ENCODE measurements around the gene ABCB11. TPM values are rescaled to one million over a fixed set of nuclear protein-coding genes. Genes with fewer than 3 reads are reported as not detected.

Gene ABCB11
- total and polyA plus RNA-seq, 2 donors (not counting 1 experiment from before 2014, with no cell fraction given) = not detected

GRCh38 chr2:168981651-168982050 is 49.5 kb downstream of the ABCB11 start:
- H3K27me3 ChIP-seq (replicated peaks in 1 of 4; ENCODE audit: control extremely low read depth in 1 of 4, control insufficient read depth in 3 of 4, insufficient read depth in 4 of 4, low read length in 3 of 4) = no peaks in the 10 kb centered on the region
- DNase-seq = no peak
- intact Hi-C loops (cut with micrococcal nuclease) = no loop called here
- no peaks in the 10 kb centered on the region for H4K20me1 ChIP-seq (ENCODE audit: control insufficient read depth, insufficient read depth, low read length, poor library complexity, severe bottlenecking)
- WGBS (ENCODE audit: insufficient coverage) = no CpG with 5 or more reads among the region's 3 CpGs
- TF ChIP-seq CTCF (IDR thresholded peaks at IDR 0.05) (no peak), EZH2 (IDR thresholded peaks at IDR 0.05; ENCODE audit: borderline replicate concordance, insufficient read depth, low read depth, low read length, poor library complexity, severe bottlenecking) (no peak)
- H3K4me3 ChIP-seq (ENCODE audit: control extremely low read depth in 1 of 5, extremely low read depth in 1 of 5, insufficient read depth in 1 of 5, low read depth in 2 of 5, low read length in 4 of 5) = no peak overlapping the region
- no peaks in the 10 kb centered on the region for H3K36me3 ChIP-seq (replicated peaks in 1 of 2; ENCODE audit: control extremely low read depth in 1 of 2, control insufficient read depth in 1 of 2, extremely low read depth in 1 of 2, insufficient read depth in 2 of 2, low read length in 1 of 2)
- Mint-ChIP-seq H3K27ac (no peak overlapping the region), H3K27me3 (no peaks in the 10 kb centered on the region), H3K4me3 (no peak overlapping the region), H3K4me1 (no peaks in the 10 kb centered on the region), H3K9me3 (ENCODE audit: insufficient read depth) (no peaks in the 10 kb centered on the region)
- ChIA-PET CTCF (no interaction called here), POLR2A (no interaction called here)
- no peak overlapping the region for H3K9ac ChIP-seq (ENCODE audit: low read length)
- no peak for ATAC-seq (ENCODE audit: low read depth)
- no peak overlapping the region for H3K4me2 ChIP-seq (replicated peaks; ENCODE audit: low read depth, low read length, poor library complexity, severe bottlenecking)
- H2AFZ ChIP-seq (ENCODE audit: insufficient read depth, low read depth, low read length, poor library complexity, severe bottlenecking) = no peak overlapping the region
- no peak overlapping the region for H3K27ac ChIP-seq (ENCODE audit: low read length in 2 of 2)
- no peaks in the 10 kb centered on the region for H3K4me1 ChIP-seq (ENCODE audit: control insufficient read depth in 2 of 2, insufficient read depth in 2 of 2, low read length in 2 of 2)
- H3K9me3 ChIP-seq (ENCODE audit: control extremely low read depth in 1 of 3, control insufficient read depth in 2 of 3, insufficient read depth in 1 of 3, low read length in 2 of 3) = no peaks in the 10 kb centered on the region
- no peaks in the 10 kb centered on the region for H3K79me2 ChIP-seq (ENCODE audit: control insufficient read depth, insufficient read depth, low read length)

- no peaks in the 10 kb centered on the region for H4K20me1 ChIP-seq (ENCODE audit: control insufficient read depth, insufficient read depth, low read length, poor library complexity, severe bottlenecking)
- no peak overlapping the region for H3K4me3 ChIP-seq (ENCODE audit: control extremely low read depth in 1 of 5, extremely low read depth in 1 of 5, insufficient read depth in 1 of 5, low read depth in 2 of 5, low read length in 4 of 5)
- H3K27me3 ChIP-seq (replicated peaks in 1 of 4; ENCODE audit: control extremely low read depth in 1 of 4, control insufficient read depth in 3 of 4, insufficient read depth in 4 of 4, low read length in 3 of 4) = no peaks in the 10 kb centered on the region
- H3K79me2 ChIP-seq (ENCODE audit: control insufficient read depth, insufficient read depth, low read length) = no peaks in the 10 kb centered on the region
- Mint-ChIP-seq H3K27me3 (no peaks in the 10 kb centered on the region), H3K4me3 (no peak overlapping the region), H3K9me3 (ENCODE audit: insufficient read depth) (no peaks in the 10 kb centered on the region), H3K27ac (no peak overlapping the region), H3K4me1 (no peaks in the 10 kb centered on the region)
- no peaks in the 10 kb centered on the region for H3K4me1 ChIP-seq (ENCODE audit: control insufficient read depth in 2 of 2, insufficient read depth in 2 of 2, low read length in 2 of 2)
- no peak overlapping the region for H3K9ac ChIP-seq (ENCODE audit: low read length)
- H2AFZ ChIP-seq (ENCODE audit: insufficient read depth, low read depth, low read length, poor library complexity, severe bottlenecking) = no peak overlapping the region
- no peaks in the 10 kb centered on the region for H3K36me3 ChIP-seq (replicated peaks in 1 of 2; ENCODE audit: control extremely low read depth in 1 of 2, control insufficient read depth in 1 of 2, extremely low read depth in 1 of 2, insufficient read depth in 2 of 2, low read length in 1 of 2)
- ChIA-PET CTCF (no interaction called here), POLR2A (no interaction called here)
- no peak overlapping the region for H3K27ac ChIP-seq (ENCODE audit: low read length in 2 of 2)
- DNase-seq (no peak), ATAC-seq (ENCODE audit: low read depth) (no peak)
- WGBS (ENCODE audit: insufficient coverage) = 100% methylated on average over 3 of the region's 6 CpGs
- TF ChIP-seq CTCF (IDR thresholded peaks at IDR 0.05) (no peak), EZH2 (IDR thresholded peaks at IDR 0.05; ENCODE audit: borderline replicate concordance, insufficient read depth, low read depth, low read length, poor library complexity, severe bottlenecking) (no peak)
- H3K9me3 ChIP-seq (ENCODE audit: control extremely low read depth in 1 of 3, control insufficient read depth in 2 of 3, insufficient read depth in 1 of 3, low read length in 2 of 3) = no peaks in the 10 kb centered on the region
- no peak overlapping the region for H3K4me2 ChIP-seq (replicated peaks; ENCODE audit: low read depth, low read length, poor library complexity, severe bottlenecking)
- intact Hi-C loops (cut with micrococcal nuclease) = no loop called here
Measured at GRCh38 chr2:168978461-168978861, 52.7 kb downstream of the ABCB11 start.
